AG04450 (cell line): ENCODE results near the gene KIAA1614. TPM values are rescaled to one million over a fixed set of nuclear protein-coding genes. Genes with fewer than 3 reads are reported as not detected.

Experiments
- polyA plus RNA-seq: library from polyadenylated mRNA; depleted of rRNA; stranded (reverse); fragments of >200 nt; gene quantifications from 2 replicates; pipeline ENCODE4 v1.2.3, GENCODE V29; 2011; rRNA removed

Gene KIAA1614
- polyA plus RNA-seq, 1 experiment, result 4.0 TPM

Other genes starting within 250 kb of the KIAA1614 start
- 23.6 and 26.0 TPM in 2 replicates for gene STX6, start 110.0 kb downstream of the KIAA1614 start, polyA plus RNA-seq
- 16.7 and 17.2 TPM in 2 replicates for gene MR1, start 121.1 kb downstream of the KIAA1614 start, polyA plus RNA-seq
- gene IER5, start 175.8 kb downstream of the KIAA1614 start, polyA plus RNA-seq, result 20.4 and 20.7 TPM in 2 replicates